HG02759 (cell line): ENCODE results near the gene PLEKHG4B.

Experiments used
- ATAC-seq: cut with Tn5 transposase; IDR thresholded peaks from one replicate; pipeline ENCODE4 v1.9.1; 2021; ENCODE audit warnings: mild to moderate bottlenecking, moderate library complexity; ENCODE audit not compliant: unreplicated experiment

The PLEKHG4B gene

GRCh38 chr5:185095-186070, 93.4 kb downstream of the PLEKHG4B start:
- no peak for ATAC-seq

GRCh38 chr5:186091-187041, 94.4 kb downstream of the PLEKHG4B start:
- no peak for ATAC-seq

GRCh38 chr5:187042-187431, 95.1 kb downstream of the PLEKHG4B start:
- ATAC-seq: no peak

GRCh38 chr5:187617-188451, 95.9 kb downstream of the PLEKHG4B start:
- ATAC-seq: no peak

- peak; percentile 78 for ATAC-seq
These were observed 96.8 kb downstream of the PLEKHG4B start for GRCh38 chr5:188488-189481.

GRCh38 chr5:189486-189885, 97.5 kb downstream of the PLEKHG4B start:
- no peak for ATAC-seq

- no peak for ATAC-seq
These were observed 98.0 kb downstream of the PLEKHG4B start for GRCh38 chr5:189976-190365.

GRCh38 chr5:190366-191035, 98.5 kb downstream of the PLEKHG4B start:
- no peak for ATAC-seq

- peak; percentile 52 for ATAC-seq
These were observed 99.3 kb downstream of the PLEKHG4B start, which contains the start of gene LRRC14B for GRCh38 chr5:191036-191948. TSS of gene LRRC14B (plus strand) at chr5:191495. CDS start at chr5:191539, 44 bp downstream.

- ATAC-seq: no peak
These were observed 100.2 kb downstream of the PLEKHG4B start for GRCh38 chr5:191949-192690.

GRCh38 chr5:192691-192969, 100.7 kb downstream of the PLEKHG4B start:
- no peak for ATAC-seq

GRCh38 chr5:192970-193831, 101.2 kb downstream of the PLEKHG4B start:
- no peak for ATAC-seq

GRCh38 chr5:194102-194501, 102.1 kb downstream of the PLEKHG4B start:
- ATAC-seq: no peak

- no peak for ATAC-seq
These were observed 102.7 kb downstream of the PLEKHG4B start for GRCh38 chr5:194603-195209.

GRCh38 chr5:195401-196160, 103.6 kb downstream of the PLEKHG4B start:
- ATAC-seq: no peak
